ENCODE results near the gene BCHE. TPM values are rescaled to one million over a fixed set of nuclear protein-coding genes. Genes with fewer than 3 reads are reported as not detected.

The BCHE gene
- total RNA-seq, 4 donors from 2014 or later: 0.15 to 1.2 (median 0.96) TPM

DNA sequence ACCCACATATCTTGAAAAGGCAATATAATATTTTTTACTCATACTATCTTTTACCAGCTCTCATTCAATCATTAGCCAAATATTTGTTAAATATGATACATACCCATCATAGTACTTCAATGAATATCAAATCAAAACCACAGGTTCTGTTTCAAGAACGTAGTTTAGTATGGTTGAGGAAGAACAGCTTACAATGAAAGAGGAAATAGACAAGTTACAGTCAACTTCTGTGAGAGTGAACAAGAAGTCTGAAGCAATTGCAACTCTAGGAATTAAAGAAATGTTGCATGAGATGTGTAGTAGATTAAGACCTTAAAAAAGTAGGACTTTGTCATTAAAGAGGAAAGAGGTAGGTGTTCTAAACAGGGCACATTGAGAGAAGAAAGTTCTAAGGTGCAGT lies 9.3 kb downstream of the BCHE start:
- in situ Hi-C loops (cut with MboI; ENCODE audit: low sequenced_read_pairs in 4 of 4): no loop called here
- ATAC-seq: no peak
- no peak for DNase-seq
- Histone ChIP-seq H3K27ac (no peak overlapping the region), H3K4me1 (no peaks in the 10 kb centered on the region), H3K27me3 (no peaks in the 10 kb centered on the region), H3K36me3 (no peaks in the 10 kb centered on the region), H3K4me3 (no peak overlapping the region), H3K9me3 (no peaks in the 10 kb centered on the region)
- intact Hi-C loops (cut with DNase I; ENCODE audit: low total_unique reads): no loop called here
- TF ChIP-seq, protein P1, sequence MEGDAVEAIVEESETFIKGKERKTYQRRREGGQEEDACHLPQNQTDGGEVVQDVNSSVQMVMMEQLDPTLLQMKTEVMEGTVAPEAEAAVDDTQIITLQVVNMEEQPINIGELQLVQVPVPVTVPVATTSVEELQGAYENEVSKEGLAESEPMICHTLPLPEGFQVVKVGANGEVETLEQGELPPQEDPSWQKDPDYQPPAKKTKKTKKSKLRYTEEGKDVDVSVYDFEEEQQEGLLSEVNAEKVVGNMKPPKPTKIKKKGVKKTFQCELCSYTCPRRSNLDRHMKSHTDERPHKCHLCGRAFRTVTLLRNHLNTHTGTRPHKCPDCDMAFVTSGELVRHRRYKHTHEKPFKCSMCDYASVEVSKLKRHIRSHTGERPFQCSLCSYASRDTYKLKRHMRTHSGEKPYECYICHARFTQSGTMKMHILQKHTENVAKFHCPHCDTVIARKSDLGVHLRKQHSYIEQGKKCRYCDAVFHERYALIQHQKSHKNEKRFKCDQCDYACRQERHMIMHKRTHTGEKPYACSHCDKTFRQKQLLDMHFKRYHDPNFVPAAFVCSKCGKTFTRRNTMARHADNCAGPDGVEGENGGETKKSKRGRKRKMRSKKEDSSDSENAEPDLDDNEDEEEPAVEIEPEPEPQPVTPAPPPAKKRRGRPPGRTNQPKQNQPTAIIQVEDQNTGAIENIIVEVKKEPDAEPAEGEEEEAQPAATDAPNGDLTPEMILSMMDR (IDR thresholded peaks at IDR 0.05 in 4 of 5, conservative IDR thresholded peaks at IDR 0.05 in 1 of 5): no peak
- TF ChIP-seq POLR2A (IDR thresholded peaks at IDR 0.05): no peak

DNA sequence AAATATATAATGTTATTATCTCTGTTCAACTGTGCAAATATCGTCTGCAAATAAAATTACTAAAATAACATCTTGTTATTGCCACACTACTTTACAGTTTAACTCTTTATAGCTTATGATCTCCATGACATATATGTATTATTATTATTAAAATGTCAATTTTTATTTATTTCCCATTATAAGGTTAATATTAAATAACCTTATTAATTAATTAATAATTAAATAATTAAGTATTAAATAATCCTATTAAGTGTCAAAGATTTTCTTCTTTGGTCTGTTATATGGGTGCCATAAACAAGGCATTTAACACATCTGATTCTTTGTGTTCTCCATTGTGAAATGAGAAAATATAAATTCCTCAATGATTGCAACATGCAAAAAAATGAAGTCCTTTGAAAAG lies 10.0 kb downstream of the BCHE start:
- in situ Hi-C loops (cut with MboI; ENCODE audit: low sequenced_read_pairs in 4 of 4): no loop called here
- DNase-seq: no peak
- H3K4me3 ChIP-seq: no peak overlapping the region
- H3K27ac ChIP-seq: no peak overlapping the region
- no peaks in the 10 kb centered on the region for H3K27me3 ChIP-seq
- no peaks in the 10 kb centered on the region for H3K9me3 ChIP-seq
- H3K4me1 ChIP-seq: no peaks in the 10 kb centered on the region
- no peak for TF ChIP-seq POLR2A (IDR thresholded peaks at IDR 0.05)
- TF ChIP-seq, protein P1 (IDR thresholded peaks at IDR 0.05 in 4 of 5, conservative IDR thresholded peaks at IDR 0.05 in 1 of 5): no peak
- no peak for ATAC-seq
- intact Hi-C loops (cut with DNase I; ENCODE audit: low total_unique reads): no loop called here
- no peaks in the 10 kb centered on the region for H3K36me3 ChIP-seq

DNA sequence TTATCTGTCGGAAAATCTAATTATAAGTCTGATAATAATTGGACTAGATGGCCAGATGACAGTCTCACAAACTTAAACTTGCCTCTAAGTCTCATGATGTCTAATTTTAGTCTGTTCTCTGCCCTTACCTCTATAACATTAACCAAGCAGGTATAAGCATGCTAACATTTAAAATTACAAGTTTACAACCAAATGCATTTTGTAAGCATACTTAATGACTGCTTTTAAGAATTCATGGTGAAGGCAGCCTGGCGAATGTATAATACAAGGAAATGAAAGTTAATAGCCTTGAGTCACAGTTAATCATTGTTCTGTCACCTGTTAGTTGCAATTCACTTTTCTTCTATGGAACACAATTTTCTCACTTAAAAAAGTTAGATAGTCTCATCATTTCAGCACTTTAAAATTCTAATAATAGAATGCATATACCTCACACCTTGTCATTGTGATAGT lies 16.5 kb downstream of the BCHE start:
- TF ChIP-seq, protein P1 (IDR thresholded peaks at IDR 0.05 in 4 of 5, conservative IDR thresholded peaks at IDR 0.05 in 1 of 5): no peak
- no peak for TF ChIP-seq POLR2A (IDR thresholded peaks at IDR 0.05)
- no peaks in the 10 kb centered on the region for H3K27me3 ChIP-seq
- no peak for ATAC-seq
- in situ Hi-C loops (cut with MboI; ENCODE audit: low sequenced_read_pairs in 4 of 4) (no loop called here), intact Hi-C loops (cut with DNase I; ENCODE audit: low total_unique reads) (no loop called here)
- H3K4me3 ChIP-seq: no peak overlapping the region
- H3K9me3 ChIP-seq: no peaks in the 10 kb centered on the region
- no peak for DNase-seq
- no peaks in the 10 kb centered on the region for H3K36me3 ChIP-seq
- no peaks in the 10 kb centered on the region for H3K4me1 ChIP-seq
- H3K27ac ChIP-seq: no peak overlapping the region

DNA sequence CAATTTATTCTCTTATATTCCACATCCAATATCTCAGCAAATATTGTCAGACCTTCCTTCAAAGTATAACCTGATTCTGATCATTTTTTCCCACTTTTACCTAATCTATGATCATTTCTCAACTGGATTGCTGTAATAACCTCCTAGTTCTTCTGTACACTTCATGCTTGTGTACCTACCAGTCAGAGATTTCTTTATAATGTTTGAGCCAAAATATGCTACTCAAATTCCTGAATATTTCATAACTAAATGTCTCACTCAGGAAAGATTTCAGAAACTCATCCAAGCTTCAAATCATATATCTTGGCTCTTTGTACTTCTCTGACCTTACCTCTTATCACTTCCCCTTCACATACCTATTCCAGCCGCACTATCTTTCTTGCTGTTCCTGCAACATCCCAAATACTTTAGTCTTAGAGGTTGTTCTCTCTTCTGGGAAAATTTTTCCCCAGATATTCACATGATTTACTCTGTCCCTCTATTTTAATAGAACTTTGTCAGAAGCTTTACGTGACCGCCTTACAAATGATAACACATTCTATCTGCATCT lies 20.0 kb downstream of the BCHE start:
- intact Hi-C loops (cut with DNase I; ENCODE audit: low total_unique reads): no loop called here
- no peaks in the 10 kb centered on the region for H3K36me3 ChIP-seq
- H3K4me1 ChIP-seq: no peaks in the 10 kb centered on the region
- DNase-seq (no peak), ATAC-seq (no peak)
- in situ Hi-C loops (cut with MboI; ENCODE audit: low sequenced_read_pairs in 4 of 4): no loop called here
- H3K27ac ChIP-seq: no peak overlapping the region
- no peaks in the 10 kb centered on the region for H3K9me3 ChIP-seq
- H3K4me3 ChIP-seq: no peak overlapping the region
- H3K27me3 ChIP-seq: no peaks in the 10 kb centered on the region
- TF ChIP-seq POLR2A (IDR thresholded peaks at IDR 0.05): no peak
- TF ChIP-seq, protein P1 (IDR thresholded peaks at IDR 0.05 in 4 of 5, conservative IDR thresholded peaks at IDR 0.05 in 1 of 5): no peak

DNA sequence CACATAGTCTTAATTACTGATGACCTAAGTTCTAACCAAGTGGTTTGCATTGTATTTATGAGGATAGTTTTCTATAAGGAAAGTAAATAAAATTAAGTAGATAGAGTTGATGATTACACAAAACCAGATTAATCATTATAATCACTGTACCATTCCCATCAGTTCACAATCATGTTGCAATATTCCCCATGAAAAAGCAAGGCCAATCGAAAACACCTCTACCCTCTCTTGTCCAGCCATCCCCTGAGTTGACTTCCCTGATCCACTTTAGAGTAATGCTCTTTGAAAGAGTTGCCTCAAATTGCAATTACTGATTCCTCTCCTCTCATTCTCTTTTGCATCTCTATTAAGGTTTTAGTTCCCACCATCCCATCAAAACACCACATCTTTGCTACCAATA lies 21.0 kb downstream of the BCHE start:
- Histone ChIP-seq H3K36me3 (no peaks in the 10 kb centered on the region), H3K27me3 (no peaks in the 10 kb centered on the region), H3K4me1 (no peaks in the 10 kb centered on the region), H3K4me3 (no peak overlapping the region), H3K27ac (no peak overlapping the region), H3K9me3 (no peaks in the 10 kb centered on the region)
- ATAC-seq: no peak
- DNase-seq: no peak
- no peak for TF ChIP-seq POLR2A (IDR thresholded peaks at IDR 0.05)
- TF ChIP-seq, protein P1 (IDR thresholded peaks at IDR 0.05 in 4 of 5, conservative IDR thresholded peaks at IDR 0.05 in 1 of 5): no peak
- intact Hi-C loops (cut with DNase I; ENCODE audit: low total_unique reads): no loop called here
- in situ Hi-C loops (cut with MboI; ENCODE audit: low sequenced_read_pairs in 4 of 4): no loop called here
